ENCODE data around the gene UNC50.

UNC50 gene

GRCh38 chr2:98664323-98664722 is 55.9 kb downstream of the UNC50 start:
- no peak for DNase-seq (ENCODE audit: low read depth in 2 of 3, low spot score in 2 of 3)

DNA sequence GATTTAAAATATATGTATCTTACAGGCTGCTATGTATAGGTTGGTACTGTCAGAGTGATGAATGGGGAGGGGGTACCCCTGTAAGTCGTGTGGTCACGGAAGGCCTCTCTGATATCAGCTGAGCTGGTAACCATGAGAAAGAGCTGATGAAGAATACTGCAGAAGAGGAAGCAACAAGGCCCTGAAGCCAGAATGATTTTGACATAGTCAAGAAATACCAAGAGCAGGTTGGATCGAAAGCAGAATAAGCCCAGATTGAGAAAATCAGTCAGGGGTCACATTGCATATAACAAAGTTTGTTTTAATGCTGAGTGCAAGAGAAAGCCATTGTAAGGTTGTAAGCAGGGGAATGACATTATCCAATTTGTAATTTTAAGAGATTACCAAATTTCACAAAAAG is 57.3 kb downstream of the UNC50 start:
- no peak for DNase-seq (ENCODE audit: low read depth in 2 of 3, low spot score in 2 of 3)

All from activated CD8-positive, alpha-beta memory T cell treated with anti-CD3 and anti-CD28 coated beads for 48 hours (primary cell).